HepG2 (cell line): ENCODE results near the gene TMEM80. TPM values are rescaled to one million over a fixed set of nuclear protein-coding genes. Genes with fewer than 3 reads are reported as not detected.

Source experiments
- AFF4 ChIP-seq: sonication (generic); formaldehyde crosslinking; IDR thresholded peaks from 2 replicates; pipeline ENCODE4 v1.4.0; 2020; ENCODE audit warnings: missing genetic modification reagents
- AGO1 ChIP-seq: fragments of 200-400 bp; formaldehyde crosslinking; IDR thresholded peaks from 2 replicates; pipeline ENCODE4 v1.6.1; 2017; ENCODE audit warnings: mild to moderate bottlenecking, low read depth, low read length, moderate library complexity; ENCODE audit not compliant: poor library complexity, severe bottlenecking
- BRD4 ChIP-seq: sonication (generic); formaldehyde crosslinking; IDR thresholded peaks from 2 replicates; pipeline ENCODE4 v1.4.0; 2020; ENCODE audit warnings: missing genetic modification reagents
- DRAP1 ChIP-seq: IDR thresholded peaks from 2 replicates; pipeline ENCODE4 v1.6.1; 2016; ENCODE audit warnings: missing genetic modification reagents, missing compliant biosample characterization
- GLI4 ChIP-seq: sonication (generic); formaldehyde crosslinking; IDR thresholded peaks from 2 replicates; pipeline ENCODE4 v1.5.1; 2020; ENCODE audit warnings: missing genetic modification reagents, mild to moderate bottlenecking, moderate library complexity, borderline replicate concordance
- HOMEZ ChIP-seq: IDR thresholded peaks from 2 replicates; pipeline ENCODE4 v1.6.1; 2016; ENCODE audit warnings: low read depth
- IRF2 ChIP-seq: IDR thresholded peaks from 2 replicates; pipeline ENCODE4 v1.6.1; 2018; ENCODE audit warnings: missing genetic modification reagents, missing compliant biosample characterization
- JUND ChIP-seq: sonication (generic); formaldehyde crosslinking; IDR thresholded peaks from 2 replicates; pipeline ENCODE4 v1.8.0; 2022; ENCODE audit warnings: mild to moderate bottlenecking, missing genetic modification reagents
- MTF1 ChIP-seq: sonication (generic); formaldehyde crosslinking; IDR thresholded peaks from 2 replicates; pipeline ENCODE4 v1.5.0; 2020; ENCODE audit warnings: missing genetic modification reagents
- PITX1 ChIP-seq: sonication (generic); formaldehyde crosslinking; IDR thresholded peaks from 2 replicates; pipeline ENCODE4 v1.5.1; 2020; ENCODE audit warnings: mild to moderate bottlenecking, missing genetic modification reagents
- SCMH1 ChIP-seq: sonication (generic); formaldehyde crosslinking; IDR thresholded peaks from 2 replicates; pipeline ENCODE4 v1.9.0; 2021; ENCODE audit warnings: missing genetic modification reagents, mild to moderate bottlenecking, borderline replicate concordance
- ZNF331 ChIP-seq: sonication (generic); formaldehyde crosslinking; IDR thresholded peaks from 2 replicates; pipeline ENCODE4 v1.4.0; 2020; ENCODE audit warnings: missing genetic modification reagents
- polyA plus RNA-seq, 8 experiments: library from polyadenylated mRNA; depleted of rRNA in 3 of 8; stranded (reverse) in 7 of 8; unstranded in 1 of 8; fragments of >200 nt; fragmentation: Illumina TruSeq in 4 of 8; extraction: Trizol in 4 of 8; gene quantifications; 2 replicates each; pipeline versions ENCODE4 v1.2.1 to v1.2.3, GENCODE V29; 2011 to 2016; ENCODE audit warnings: low read depth in 4 of 8, missing spikeins in 1 of 8, mixed read lengths in 1 of 8; ENCODE audit not compliant: insufficient read depth in 1 of 8
- total RNA-seq, 5 experiments: library from RNA; depleted of rRNA; stranded (reverse); fragments of >200 nt; fragmentation: Illumina TruSeq; extraction: Trizol; gene quantifications; 2 replicates each; pipeline ENCODE4 v1.2.3, GENCODE V29; 2016; ENCODE audit warnings: low read depth in 1 of 5
- TF ChIP-seq, protein P1 (sequence below): sonication (generic); formaldehyde crosslinking; IDR thresholded peaks from 2 replicates; pipeline ENCODE4 v1.4.0; 2020; ENCODE audit warnings: missing genetic modification reagents
- TF ChIP-seq, protein P2 (sequence below): sonication (generic); formaldehyde crosslinking; IDR thresholded peaks from 2 replicates; pipeline ENCODE4 v1.4.0; 2020; ENCODE audit warnings: missing genetic modification reagents, borderline replicate concordance
- TF ChIP-seq, protein P3 (sequence below): sonication (generic); formaldehyde crosslinking; IDR thresholded peaks from 2 replicates; pipeline ENCODE4 v1.8.1; 2023; ENCODE audit warnings: mild to moderate bottlenecking, moderate library complexity, missing genetic modification reagents

Gene TMEM80
- total and polyA plus RNA-seq, 2 of the 13 experiments (the other 11 are each of a cell fraction or from before 2014, with no cell fraction given): 5.6 to 17.1 TPM

DNA sequence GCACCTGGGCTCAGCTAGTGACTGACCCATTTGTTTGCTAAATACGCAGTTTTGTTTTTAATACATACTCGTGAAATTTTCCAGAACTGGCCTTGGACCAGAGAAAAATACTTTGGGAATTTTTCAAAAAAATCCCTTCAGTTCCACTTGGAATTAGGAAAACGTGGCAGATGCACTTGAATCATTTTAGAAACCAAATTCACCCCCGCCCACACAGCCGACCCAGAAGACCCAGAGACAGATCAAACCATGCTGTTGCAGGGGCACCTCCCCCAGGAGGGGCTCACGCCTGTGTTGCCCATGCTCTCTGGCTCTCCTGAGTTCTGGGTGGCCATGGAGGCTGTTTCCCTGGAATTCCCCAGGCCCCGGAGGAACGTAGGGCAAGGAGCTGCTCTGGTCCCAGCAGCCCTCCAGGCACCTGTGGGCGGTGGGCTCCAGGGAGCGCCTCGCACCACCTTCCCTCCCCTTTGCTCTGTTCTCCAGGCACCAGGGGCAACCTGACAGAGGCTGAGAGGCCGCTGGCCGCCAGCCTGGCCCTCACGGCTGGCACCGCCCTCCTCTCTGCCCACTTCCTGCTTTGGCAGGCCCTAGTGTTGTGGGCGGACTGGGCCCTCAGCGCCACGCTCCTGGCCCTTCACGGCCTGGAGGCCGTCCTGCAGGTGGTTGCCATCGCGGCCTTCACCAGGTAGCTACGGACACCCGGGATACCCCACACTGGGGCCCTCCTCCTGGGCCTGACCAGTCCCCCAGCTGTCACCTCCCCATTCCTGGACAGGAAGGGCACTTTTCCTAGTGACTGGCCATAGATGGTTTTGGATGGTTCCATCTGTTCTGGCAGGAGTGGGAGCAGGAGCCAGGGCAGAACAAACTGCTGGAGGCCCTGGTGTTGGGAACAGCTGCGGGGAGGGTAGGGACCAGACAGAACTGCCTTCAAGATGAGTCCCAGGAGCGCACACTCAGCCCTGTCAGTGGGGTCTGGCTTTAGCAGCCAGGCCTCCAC is 7.1 kb downstream of the TMEM80 start (continued):
- TF ChIP-seq, protein P1, sequence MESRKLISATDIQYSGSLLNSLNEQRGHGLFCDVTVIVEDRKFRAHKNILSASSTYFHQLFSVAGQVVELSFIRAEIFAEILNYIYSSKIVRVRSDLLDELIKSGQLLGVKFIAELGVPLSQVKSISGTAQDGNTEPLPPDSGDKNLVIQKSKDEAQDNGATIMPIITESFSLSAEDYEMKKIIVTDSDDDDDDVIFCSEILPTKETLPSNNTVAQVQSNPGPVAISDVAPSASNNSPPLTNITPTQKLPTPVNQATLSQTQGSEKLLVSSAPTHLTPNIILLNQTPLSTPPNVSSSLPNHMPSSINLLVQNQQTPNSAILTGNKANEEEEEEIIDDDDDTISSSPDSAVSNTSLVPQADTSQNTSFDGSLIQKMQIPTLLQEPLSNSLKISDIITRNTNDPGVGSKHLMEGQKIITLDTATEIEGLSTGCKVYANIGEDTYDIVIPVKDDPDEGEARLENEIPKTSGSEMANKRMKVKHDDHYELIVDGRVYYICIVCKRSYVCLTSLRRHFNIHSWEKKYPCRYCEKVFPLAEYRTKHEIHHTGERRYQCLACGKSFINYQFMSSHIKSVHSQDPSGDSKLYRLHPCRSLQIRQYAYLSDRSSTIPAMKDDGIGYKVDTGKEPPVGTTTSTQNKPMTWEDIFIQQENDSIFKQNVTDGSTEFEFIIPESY (CRISPR knock-in tag): peak; percentile 95
- TF ChIP-seq ZNF331 (no peak), DRAP1 (no peak), PITX1 (CRISPR knock-in tag) (no peak), HOMEZ (no peak), SCMH1 (CRISPR knock-in tag) (no peak), GLI4 (CRISPR knock-in tag) (no peak), AFF4 (no peak), JUND (CRISPR knock-in tag) (no peak), BRD4 (CRISPR knock-in tag) (no peak), IRF2 (CRISPR knock-in tag) (no peak), AGO1 (peak; percentile 82), MTF1 (CRISPR knock-in tag) (no peak)
- TF ChIP-seq, protein P2, sequence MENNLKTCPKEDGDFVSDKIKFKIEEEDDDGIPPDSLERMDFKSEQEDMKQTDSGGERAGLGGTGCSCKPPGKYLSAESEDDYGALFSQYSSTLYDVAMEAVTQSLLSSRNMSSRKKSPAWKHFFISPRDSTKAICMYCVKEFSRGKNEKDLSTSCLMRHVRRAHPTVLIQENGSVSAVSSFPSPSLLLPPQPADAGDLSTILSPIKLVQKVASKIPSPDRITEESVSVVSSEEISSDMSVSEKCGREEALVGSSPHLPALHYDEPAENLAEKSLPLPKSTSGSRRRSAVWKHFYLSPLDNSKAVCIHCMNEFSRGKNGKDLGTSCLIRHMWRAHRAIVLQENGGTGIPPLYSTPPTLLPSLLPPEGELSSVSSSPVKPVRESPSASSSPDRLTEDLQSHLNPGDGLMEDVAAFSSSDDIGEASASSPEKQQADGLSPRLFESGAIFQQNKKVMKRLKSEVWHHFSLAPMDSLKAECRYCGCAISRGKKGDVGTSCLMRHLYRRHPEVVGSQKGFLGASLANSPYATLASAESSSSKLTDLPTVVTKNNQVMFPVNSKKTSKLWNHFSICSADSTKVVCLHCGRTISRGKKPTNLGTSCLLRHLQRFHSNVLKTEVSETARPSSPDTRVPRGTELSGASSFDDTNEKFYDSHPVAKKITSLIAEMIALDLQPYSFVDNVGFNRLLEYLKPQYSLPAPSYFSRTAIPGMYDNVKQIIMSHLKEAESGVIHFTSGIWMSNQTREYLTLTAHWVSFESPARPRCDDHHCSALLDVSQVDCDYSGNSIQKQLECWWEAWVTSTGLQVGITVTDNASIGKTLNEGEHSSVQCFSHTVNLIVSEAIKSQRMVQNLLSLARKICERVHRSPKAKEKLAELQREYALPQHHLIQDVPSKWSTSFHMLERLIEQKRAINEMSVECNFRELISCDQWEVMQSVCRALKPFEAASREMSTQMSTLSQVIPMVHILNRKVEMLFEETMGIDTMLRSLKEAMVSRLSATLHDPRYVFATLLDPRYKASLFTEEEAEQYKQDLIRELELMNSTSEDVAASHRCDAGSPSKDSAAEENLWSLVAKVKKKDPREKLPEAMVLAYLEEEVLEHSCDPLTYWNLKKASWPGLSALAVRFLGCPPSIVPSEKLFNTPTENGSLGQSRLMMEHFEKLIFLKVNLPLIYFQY (CRISPR knock-in tag): no peak
- TF ChIP-seq, protein P3, sequence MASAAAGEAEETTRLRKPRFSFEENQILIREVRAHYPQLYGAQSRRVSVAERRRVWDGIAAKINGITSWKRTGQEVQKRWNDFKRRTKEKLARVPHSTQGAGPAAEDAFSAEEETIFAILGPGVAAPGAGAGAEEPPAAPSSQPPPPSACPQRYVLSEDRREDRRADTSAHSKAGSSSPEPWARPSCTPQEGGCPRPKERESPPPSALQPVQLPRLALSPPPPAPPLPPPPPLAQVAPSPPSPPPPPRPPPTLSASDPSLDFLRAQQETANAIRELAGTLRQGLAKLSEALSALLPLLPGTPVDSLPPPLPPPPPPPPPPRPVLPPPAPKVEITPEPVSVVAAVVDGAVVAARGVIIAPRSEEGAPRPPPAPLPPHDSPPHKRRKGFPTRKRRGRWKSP: no peak
